Lower leg skin (tissue), 4 donors: ENCODE results near the gene FOSL2. TPM values are rescaled to one million over a fixed set of nuclear protein-coding genes. Genes with fewer than 3 reads are reported as not detected.

Source experiments
- DNase-seq, 2 donors: peaks; one replicate each; pipeline ENCODE4 v3.0.0-alpha.2; 2019; ENCODE audit warnings: low spot score in 2 of 2
- H3K4me3 ChIP-seq: fragments of 200-600 bp; sonication (generic); 2 replicates; pipeline ENCODE4 v1.5.1; 2017; ENCODE audit warnings: mild to moderate bottlenecking, low read depth; ENCODE audit not compliant: poor library complexity, severe bottlenecking
- POLR2A ChIP-seq, 2 donors: fragments of 450-650 bp; IDR thresholded peaks; one replicate each; pipeline ENCODE4 v1.6.1; 2016 to 2017; ENCODE audit warnings: antibody characterized with exemption in 2 of 2, mild to moderate bottlenecking in 1 of 2, moderate library complexity in 1 of 2
- WGBS, 2 donors: methylation state at CpG; one replicate each; pipeline ENCODE4 v1.1.5; 2018; 5-methylcytosine and 5-hydroxymethylcytosine counted together
- intact Hi-C: fragments of 100-400 bp; cut with DNase I; formaldehyde crosslinking; loops from one replicate; pipeline ENCODE4 v1.15.0; 2023; ENCODE audit warnings: low total_unique reads
- total RNA-seq, 4 donors: library from RNA; depleted of rRNA; stranded (reverse); fragments of >200 nt; gene quantifications; one replicate each; pipeline ENCODE4 v1.1.0, GENCODE V29; 2016
- TF ChIP-seq, protein P1 (sequence below), 3 donors: fragments of 450-650 bp; IDR thresholded peaks; one replicate each; pipeline ENCODE4 v1.5.1; 2016; ENCODE audit warnings: antibody characterized with exemption in 3 of 3, mild to moderate bottlenecking in 3 of 3, moderate library complexity in 2 of 3

FOSL2 gene
- total RNA-seq, 4 donors from 2014 or later: 189 to 423 (median 301) TPM

DNA sequence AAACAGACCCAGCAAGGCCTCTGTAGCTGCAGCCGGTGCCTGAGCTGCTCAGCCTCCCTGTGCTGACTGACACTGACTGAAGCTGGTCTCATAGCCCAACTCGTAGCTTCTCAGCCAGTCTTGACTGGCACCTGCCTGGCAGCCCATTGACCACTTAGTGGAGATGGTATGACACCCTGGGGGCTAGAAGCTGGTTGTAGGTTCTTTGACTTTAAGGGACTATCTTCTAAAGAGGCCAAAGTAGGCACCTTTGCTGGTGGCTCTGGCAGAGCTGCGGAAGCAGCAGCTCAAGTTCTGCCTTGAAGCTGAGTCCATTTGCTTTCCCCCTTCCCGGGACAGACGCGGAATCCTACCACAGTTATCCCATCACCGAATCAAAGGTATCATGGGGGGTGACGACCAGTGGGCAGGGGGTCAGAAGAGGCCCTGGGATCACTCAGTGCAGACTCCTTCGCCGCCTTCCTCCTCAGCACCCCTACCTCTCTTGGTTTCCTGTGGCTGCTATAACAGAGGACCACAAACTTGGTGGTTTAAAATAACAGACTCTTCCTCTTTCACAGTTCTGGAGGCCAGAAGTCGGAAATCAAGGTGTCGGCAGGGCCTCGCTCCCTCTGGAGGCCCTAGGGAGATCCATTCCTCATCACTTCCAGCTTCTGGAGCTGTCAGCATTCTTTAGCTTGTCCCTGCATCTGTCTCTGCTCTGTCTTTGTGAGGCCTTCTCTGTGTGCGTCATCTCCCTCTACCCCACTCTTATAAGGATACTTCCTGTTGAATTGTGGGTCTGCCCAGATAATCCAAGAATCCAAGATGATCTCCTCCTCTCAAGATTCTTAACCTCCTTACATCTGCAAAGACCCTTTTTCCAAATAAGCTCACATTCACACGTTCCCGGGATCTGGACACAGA is 13.7 kb upstream of the FOSL2 start:
- no peak for DNase-seq
- no peak for TF ChIP-seq POLR2A (IDR thresholded peaks at IDR 0.05)
- TF ChIP-seq, protein P1, sequence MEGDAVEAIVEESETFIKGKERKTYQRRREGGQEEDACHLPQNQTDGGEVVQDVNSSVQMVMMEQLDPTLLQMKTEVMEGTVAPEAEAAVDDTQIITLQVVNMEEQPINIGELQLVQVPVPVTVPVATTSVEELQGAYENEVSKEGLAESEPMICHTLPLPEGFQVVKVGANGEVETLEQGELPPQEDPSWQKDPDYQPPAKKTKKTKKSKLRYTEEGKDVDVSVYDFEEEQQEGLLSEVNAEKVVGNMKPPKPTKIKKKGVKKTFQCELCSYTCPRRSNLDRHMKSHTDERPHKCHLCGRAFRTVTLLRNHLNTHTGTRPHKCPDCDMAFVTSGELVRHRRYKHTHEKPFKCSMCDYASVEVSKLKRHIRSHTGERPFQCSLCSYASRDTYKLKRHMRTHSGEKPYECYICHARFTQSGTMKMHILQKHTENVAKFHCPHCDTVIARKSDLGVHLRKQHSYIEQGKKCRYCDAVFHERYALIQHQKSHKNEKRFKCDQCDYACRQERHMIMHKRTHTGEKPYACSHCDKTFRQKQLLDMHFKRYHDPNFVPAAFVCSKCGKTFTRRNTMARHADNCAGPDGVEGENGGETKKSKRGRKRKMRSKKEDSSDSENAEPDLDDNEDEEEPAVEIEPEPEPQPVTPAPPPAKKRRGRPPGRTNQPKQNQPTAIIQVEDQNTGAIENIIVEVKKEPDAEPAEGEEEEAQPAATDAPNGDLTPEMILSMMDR (IDR thresholded peaks at IDR 0.05): no peak
- intact Hi-C loops: no loop called here
- WGBS, 2 donors: 71 to 72% methylated on average over 15 to 16 of the region's 16 CpGs
- H3K4me3 ChIP-seq: no peak overlapping the region

DNA sequence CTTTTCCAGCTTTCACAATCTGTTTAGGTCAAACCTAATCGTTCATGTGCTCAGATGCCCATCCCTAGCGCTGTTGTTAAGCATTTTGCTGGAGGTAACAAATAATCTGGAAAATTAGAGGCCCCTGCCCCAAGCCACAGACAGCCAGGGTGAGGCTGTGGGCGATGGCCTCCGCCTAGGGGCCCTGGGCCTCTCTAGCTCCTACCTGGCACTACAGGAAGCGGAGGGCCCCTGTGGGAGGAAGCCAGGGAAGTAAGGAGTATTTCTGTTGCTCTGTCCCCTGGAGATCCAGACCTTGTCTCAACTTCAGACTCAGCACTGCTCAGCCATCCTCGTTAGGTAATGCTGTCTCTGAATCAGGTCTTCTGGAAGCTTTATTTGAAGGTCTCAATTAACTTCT is 12.4 kb upstream of the FOSL2 start:
- TF ChIP-seq, protein P1 (IDR thresholded peaks at IDR 0.05): no peak
- no peak for TF ChIP-seq POLR2A (IDR thresholded peaks at IDR 0.05)
- no peak for DNase-seq
- WGBS, 2 donors: 80 to 84% methylated on average over 6 of the region's 6 CpGs
- no peak overlapping the region for H3K4me3 ChIP-seq
- intact Hi-C loops: no loop called here

DNA sequence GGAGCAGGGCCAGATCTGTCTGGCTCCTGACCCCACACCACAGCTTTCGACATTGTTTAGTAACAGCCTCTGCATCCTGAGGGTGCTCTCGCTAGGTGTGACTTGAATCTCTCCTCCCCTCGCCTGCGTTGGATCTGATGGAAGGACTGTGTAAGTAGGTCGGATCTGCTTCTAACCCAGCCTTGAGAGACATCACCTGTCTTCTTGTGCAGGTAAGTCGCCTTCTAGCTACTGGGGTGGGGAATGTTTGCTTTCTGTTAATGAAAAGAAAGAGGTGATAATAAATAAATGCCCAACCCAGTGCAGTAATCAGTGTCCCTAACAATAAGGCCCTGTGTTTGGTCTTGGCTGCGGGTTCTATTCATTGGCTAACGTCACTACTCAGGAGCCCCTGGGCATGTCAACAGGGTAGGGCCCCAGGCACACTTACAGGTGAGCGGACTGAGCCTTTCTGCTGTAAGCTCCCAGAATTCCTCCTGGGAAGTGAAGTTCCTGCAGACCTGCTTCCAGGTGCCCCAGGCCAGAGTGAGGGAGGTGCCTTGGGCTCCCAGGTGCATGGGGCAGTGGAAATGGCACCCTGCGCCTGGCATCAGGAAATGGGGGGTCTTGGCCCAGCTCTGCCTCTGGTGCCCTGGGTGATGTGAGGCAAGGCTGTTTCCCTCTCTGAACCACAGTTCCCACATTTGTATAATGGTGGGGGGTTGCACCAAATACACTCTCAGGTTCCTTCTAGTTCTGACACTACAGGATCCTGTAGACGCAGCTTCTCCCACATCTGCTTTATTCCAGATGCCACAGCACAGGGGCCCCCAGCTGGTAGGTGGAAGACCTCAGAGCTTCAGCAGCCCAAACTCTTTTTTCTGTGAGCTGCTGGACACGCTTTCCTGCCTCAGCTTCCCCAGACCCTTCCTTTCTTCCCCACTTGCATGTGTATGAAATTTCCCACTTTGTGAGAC is 11.2 kb upstream of the FOSL2 start:
- DNase-seq: no peak
- 77 to 82% methylated on average over 12 of the region's 12 CpGs for WGBS, 2 donors
- no peak overlapping the region for H3K4me3 ChIP-seq
- intact Hi-C loops: no loop called here
- TF ChIP-seq POLR2A (IDR thresholded peaks at IDR 0.05): no peak
- TF ChIP-seq, protein P1 (IDR thresholded peaks at IDR 0.05): no peak

DNA sequence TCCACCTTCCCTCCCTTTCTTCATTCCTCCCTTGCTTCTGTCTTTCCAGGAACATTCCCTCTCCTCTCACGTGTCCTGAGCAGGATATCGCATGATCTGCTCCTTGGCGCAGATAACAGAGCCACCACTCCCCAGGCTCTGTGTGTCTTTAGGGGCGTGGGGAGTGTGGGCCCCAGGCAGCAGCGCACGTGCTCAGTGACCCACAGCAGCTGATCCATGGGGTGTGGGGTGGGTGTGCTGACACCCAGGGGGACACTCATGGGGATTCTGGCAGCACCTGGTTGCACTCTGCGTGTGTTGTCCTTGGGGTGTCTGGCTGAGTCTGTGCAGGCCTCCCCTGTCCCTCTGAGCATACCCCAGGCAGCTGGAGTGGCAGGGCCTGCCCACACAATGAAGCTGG is 9.9 kb upstream of the FOSL2 start:
- TF ChIP-seq, protein P1 (IDR thresholded peaks at IDR 0.05): no peak
- no peak for TF ChIP-seq POLR2A (IDR thresholded peaks at IDR 0.05)
- DNase-seq: no peak
- WGBS, 2 donors: 48 to 75% methylated on average over 7 of the region's 7 CpGs
- H3K4me3 ChIP-seq: no peak overlapping the region
- intact Hi-C loops: no loop called here

DNA sequence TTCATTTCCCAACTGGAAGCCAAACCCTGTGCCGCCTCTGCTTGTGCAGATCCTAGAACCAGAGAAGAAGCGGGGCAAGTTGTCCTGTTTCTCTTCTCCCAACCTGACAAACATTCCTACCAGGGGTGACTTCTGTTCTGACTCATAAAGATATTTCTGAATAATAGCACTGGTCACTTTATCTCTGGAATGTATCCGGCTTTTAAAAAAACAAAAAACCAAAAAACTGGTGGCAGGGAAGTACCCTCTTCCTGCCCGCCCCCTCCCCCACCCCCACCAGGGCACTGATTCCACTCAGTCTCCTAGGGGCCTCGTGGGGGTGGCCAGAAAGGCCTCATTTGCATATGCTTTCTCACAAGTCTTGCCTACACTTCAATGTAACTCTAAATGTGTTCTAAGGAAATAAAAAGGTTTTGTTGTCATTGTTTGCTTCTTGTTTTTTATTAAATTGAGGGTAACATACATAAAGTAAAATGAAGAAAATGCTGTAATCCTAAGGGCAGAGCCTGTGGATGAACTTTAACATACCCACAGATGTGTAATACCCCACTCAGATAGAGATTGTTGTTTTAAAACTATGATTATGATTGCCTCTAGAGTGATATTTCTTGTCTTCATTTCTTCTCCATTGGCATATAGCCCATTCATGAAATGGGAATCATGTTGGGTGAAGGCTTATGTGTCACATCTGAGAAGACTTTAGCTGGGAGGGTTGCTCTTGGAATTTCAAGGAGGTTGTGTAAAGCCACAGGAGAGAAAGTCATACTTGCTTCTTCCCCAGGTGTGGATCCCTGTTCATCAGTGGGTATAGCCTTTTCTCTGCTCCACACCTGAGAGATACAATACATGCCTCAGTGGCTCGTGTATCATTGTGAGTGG is 5.3 kb upstream of the FOSL2 start:
- no peak overlapping the region for H3K4me3 ChIP-seq
- WGBS, 2 donors: 78 to 83% methylated on average over 6 of the region's 6 CpGs
- TF ChIP-seq, protein P1 (IDR thresholded peaks at IDR 0.05): no peak
- no peak for TF ChIP-seq POLR2A (IDR thresholded peaks at IDR 0.05)
- no peak for DNase-seq
- intact Hi-C loops: no loop called here
